ENCODE measurements around the gene CLEC4M.

Gene CLEC4M

GRCh38 chr19:7795555-7796161, 32.6 kb downstream of the CLEC4M start:
- H3K27ac ChIP-seq = no peak overlapping the region
- TF ChIP-seq ZFX (IDR thresholded peaks at IDR 0.05; ENCODE audit: borderline replicate concordance) (no peak), CTCF (IDR thresholded peaks at IDR 0.05) (no peak)

- no peak overlapping the region for H3K27ac ChIP-seq
- no peak for TF ChIP-seq ZFX (IDR thresholded peaks at IDR 0.05; ENCODE audit: borderline replicate concordance)
- peak; percentile 74 for TF ChIP-seq CTCF (IDR thresholded peaks at IDR 0.05)
Measured at GRCh38 chr19:7799640-7800355, 36.8 kb downstream of the CLEC4M start.

- TF ChIP-seq CTCF (IDR thresholded peaks at IDR 0.05) = no peak
- TF ChIP-seq ZFX (IDR thresholded peaks at IDR 0.05; ENCODE audit: borderline replicate concordance) = no peak
- no peak overlapping the region for H3K27ac ChIP-seq
Measured at GRCh38 chr19:7801020-7801570, 38.1 kb downstream of the CLEC4M start.

- TF ChIP-seq CTCF (IDR thresholded peaks at IDR 0.05) (no peak), ZFX (IDR thresholded peaks at IDR 0.05; ENCODE audit: borderline replicate concordance) (no peak)
- H3K27ac ChIP-seq = no peak overlapping the region
Measured at GRCh38 chr19:7806234-7806633, 43.2 kb downstream of the CLEC4M start.

GRCh38 chr19:7806876-7807275, 43.8 kb downstream of the CLEC4M start:
- TF ChIP-seq CTCF (IDR thresholded peaks at IDR 0.05) (no peak), ZFX (IDR thresholded peaks at IDR 0.05; ENCODE audit: borderline replicate concordance) (no peak)
- no peak overlapping the region for H3K27ac ChIP-seq

- no peak overlapping the region for H3K27ac ChIP-seq
- no peak for TF ChIP-seq ZFX (IDR thresholded peaks at IDR 0.05; ENCODE audit: borderline replicate concordance)
- TF ChIP-seq CTCF (IDR thresholded peaks at IDR 0.05) = no peak
Measured at GRCh38 chr19:7808108-7808507, 45.1 kb downstream of the CLEC4M start.

- TF ChIP-seq CTCF (IDR thresholded peaks at IDR 0.05) (no peak), ZFX (IDR thresholded peaks at IDR 0.05; ENCODE audit: borderline replicate concordance) (no peak)
- H3K27ac ChIP-seq = no peak overlapping the region
Measured at GRCh38 chr19:7811989-7812388, 48.9 kb downstream of the CLEC4M start.
